SU-DHL-6 (cell line): ENCODE results near the gene NCOA3.

Source experiments
- CTCF ChIP-seq: fragments of 200-600 bp; sonication (generic); IDR thresholded peaks from one replicate; pipeline ENCODE4 v1.5.1; 2017; ENCODE audit warnings: antibody characterized with exemption, mild to moderate bottlenecking, low read length, moderate library complexity; ENCODE audit not compliant: insufficient read depth, poor library complexity, severe bottlenecking
- EZH2phosphoT487 ChIP-seq: fragments of 200-600 bp; sonication (generic), shearing (Covaris generic); conservative IDR thresholded peaks from 2 replicates; pipeline ENCODE4 v1.6.1; 2018; ENCODE audit warnings: mild to moderate bottlenecking, antibody characterized with exemption, low read length, moderate library complexity, mixed read lengths

GRCh38 chr20:47664744-47665143, 163.1 kb downstream of the NCOA3 start:
- no peak for TF ChIP-seq CTCF
- TF ChIP-seq EZH2phosphoT487: no peak
